Right lobe of liver (tissue), 6 donors: ENCODE results near the gene SLC16A12. TPM values are rescaled to one million over a fixed set of nuclear protein-coding genes. Genes with fewer than 3 reads are reported as not detected.

Experiments
- ATAC-seq, 4 donors: fragments of 200-7000 bp; cut with Tn5 transposase; one replicate each; pipeline ENCODE4 v1.9.1; 2020; ENCODE audit warnings: mild to moderate bottlenecking in 4 of 4, moderate library complexity in 4 of 4
- DNase-seq, 3 donors: peaks; one replicate each; pipeline ENCODE4 v3.0.0-alpha.2; 2020
- H3K27ac ChIP-seq, 3 donors: fragments of 200-600 bp; one replicate each; pipeline ENCODE4 v1.8.0; 2022
- H3K27me3 ChIP-seq, 2 donors: fragments of 200-600 bp; one replicate each; pipeline ENCODE4 v1.8.0; 2022
- H3K36me3 ChIP-seq, 4 donors: fragments of 200-600 bp; sonication (generic) in 1 of 4; one replicate each; pipeline versions ENCODE4 v1.5.1 to v1.8.0; 2017 to 2022; ENCODE audit warnings: control low read depth in 1 of 4
- H3K4me1 ChIP-seq, 4 donors: fragments of 200-600 bp; sonication (generic) in 1 of 4; one replicate each; pipeline versions ENCODE4 v1.5.1 to v1.8.0; 2017 to 2022; ENCODE audit warnings: control low read depth in 1 of 4
- H3K4me3 ChIP-seq, 3 donors: fragments of 200-600 bp; one replicate each; pipeline ENCODE4 v1.8.0; 2022
- H3K9me3 ChIP-seq, 4 donors: fragments of 200-600 bp; sonication (generic) in 1 of 4; one replicate each; pipeline versions ENCODE4 v1.5.1 to v1.8.0; 2017 to 2022; ENCODE audit warnings: control low read depth in 1 of 4
- POLR2A ChIP-seq: fragments of 450-650 bp; IDR thresholded peaks from one replicate; pipeline ENCODE4 v1.6.1; 2017; ENCODE audit warnings: antibody characterized with exemption, mild to moderate bottlenecking
- WGBS: methylation state at CpG from one replicate; pipeline ENCODE4 v1.1.6; 2018; ENCODE audit warnings: low coverage, low lambda C conversion rate; ENCODE audit not compliant: insufficient coverage; ENCODE audit errors: missing lambda C conversion rate; 5-methylcytosine and 5-hydroxymethylcytosine counted together
- intact Hi-C, 2 donors: fragments of 100-400 bp; cut with DNase I; formaldehyde crosslinking; loops; one replicate each; pipeline versions ENCODE4 v1.11.2 to v1.14.1; 2022
- total RNA-seq, 6 experiments: library from RNA; depleted of rRNA in 2 of 6; stranded (reverse); fragments of >200 nt in 2 of 6; fragmentation: NEBNext Ultra II Directional in 3 of 6; extraction: Animal tissue kit (Norgen Biotek cat#: 25700) in 3 of 6; gene quantifications; one replicate each; pipeline versions ENCODE4 v1.1.0 to v1.2.4, GENCODE V29; 2016 to 2023
- TF ChIP-seq, protein P1 (sequence below), 4 donors: fragments of 200-600 bp in 3 of 4; fragments of 450-650 bp in 1 of 4; IDR thresholded peaks; one replicate each; pipeline versions ENCODE4 v1.5.1 to v1.8.0; 2016 to 2022; ENCODE audit warnings: antibody characterized with exemption in 4 of 4, mild to moderate bottlenecking in 2 of 4
- donor health status: DM: no; HTN: yes; CAD: no.
- donor health status: DM: no; HTN: no; CAD: no.
- donor health status: DM: no; HTN: no; CAD: no.
- donor health status: DM: no; HTN: yes; CAD: no.
- donor health status: DM: no; HTN: yes; CAD: no.

The SLC16A12 gene
- total RNA-seq, 6 experiments from 2014 or later = 0.20 to 6.1 (median 0.80) TPM

DNA sequence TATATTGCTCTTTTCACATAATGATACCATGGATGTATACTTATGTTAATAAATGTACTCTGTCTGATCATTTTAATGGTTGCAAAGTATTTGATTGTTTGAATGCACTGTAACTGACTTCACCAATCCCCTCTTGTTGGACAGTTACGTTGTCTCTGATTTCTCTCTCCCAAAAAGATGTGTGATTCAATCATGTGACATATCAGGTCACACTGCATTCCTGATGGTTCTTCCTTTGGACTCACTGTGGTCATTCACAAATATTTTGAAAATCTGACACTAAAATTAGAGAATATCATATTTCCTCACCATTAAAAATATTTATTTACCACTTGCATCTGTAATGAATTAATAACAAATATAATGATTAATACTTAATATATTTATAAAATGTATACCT is 22.2 kb downstream of the SLC16A12 start:
- DNase-seq = no peak
- no peak for ATAC-seq
- 89% methylated on average over 1 of the region's 1 CpG for WGBS
- Histone ChIP-seq H3K36me3 (no peaks in the 10 kb centered on the region), H3K27me3 (no peaks in the 10 kb centered on the region), H3K4me1 (peaks cover 0 to 13% (median 4%) of the 10 kb centered on the region in 4 donors), H3K27ac (no peak overlapping the region), H3K4me3 (no peak overlapping the region), H3K9me3 (no peaks in the 10 kb centered on the region)
- TF ChIP-seq, protein P1, sequence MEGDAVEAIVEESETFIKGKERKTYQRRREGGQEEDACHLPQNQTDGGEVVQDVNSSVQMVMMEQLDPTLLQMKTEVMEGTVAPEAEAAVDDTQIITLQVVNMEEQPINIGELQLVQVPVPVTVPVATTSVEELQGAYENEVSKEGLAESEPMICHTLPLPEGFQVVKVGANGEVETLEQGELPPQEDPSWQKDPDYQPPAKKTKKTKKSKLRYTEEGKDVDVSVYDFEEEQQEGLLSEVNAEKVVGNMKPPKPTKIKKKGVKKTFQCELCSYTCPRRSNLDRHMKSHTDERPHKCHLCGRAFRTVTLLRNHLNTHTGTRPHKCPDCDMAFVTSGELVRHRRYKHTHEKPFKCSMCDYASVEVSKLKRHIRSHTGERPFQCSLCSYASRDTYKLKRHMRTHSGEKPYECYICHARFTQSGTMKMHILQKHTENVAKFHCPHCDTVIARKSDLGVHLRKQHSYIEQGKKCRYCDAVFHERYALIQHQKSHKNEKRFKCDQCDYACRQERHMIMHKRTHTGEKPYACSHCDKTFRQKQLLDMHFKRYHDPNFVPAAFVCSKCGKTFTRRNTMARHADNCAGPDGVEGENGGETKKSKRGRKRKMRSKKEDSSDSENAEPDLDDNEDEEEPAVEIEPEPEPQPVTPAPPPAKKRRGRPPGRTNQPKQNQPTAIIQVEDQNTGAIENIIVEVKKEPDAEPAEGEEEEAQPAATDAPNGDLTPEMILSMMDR (IDR thresholded peaks at IDR 0.05) = no peak
- TF ChIP-seq POLR2A = no peak
- intact Hi-C loops = no loop called here

DNA sequence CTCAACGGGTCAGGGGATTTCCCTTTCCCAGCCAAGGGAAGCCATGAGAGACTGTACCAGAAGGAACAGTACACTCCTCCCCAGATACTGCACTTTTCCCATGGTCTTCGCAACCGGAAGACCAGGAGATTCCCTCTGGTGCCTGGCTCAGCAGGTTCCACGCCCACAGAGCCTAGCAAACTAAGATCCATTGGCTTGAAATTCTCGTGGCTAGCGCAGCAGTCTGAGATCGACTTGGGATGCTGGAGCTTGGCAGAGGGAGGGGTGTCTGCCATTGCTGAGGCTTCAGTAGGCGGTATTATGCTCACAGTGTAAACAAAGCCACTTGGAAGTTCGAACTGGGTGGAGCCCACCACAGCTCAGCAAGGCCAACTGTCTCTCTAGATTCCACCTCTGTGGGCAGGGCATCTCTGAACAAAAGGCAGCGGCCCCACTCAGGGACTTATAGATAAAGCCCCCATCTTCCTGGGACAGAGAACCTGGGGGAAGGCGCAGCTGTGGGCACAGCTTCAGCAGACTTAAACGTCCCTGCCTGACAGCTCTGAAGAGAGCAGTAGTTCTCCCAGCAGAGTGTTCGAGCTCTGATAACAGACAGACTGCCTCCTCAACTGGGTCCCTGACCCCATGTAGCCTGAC is 29.6 kb downstream of the SLC16A12 start:
- WGBS = 83% methylated on average over 1 of the region's 13 CpGs
- no peaks in the 10 kb centered on the region for H3K4me1 ChIP-seq
- DNase-seq (no peak), ATAC-seq (no peak)
- no peaks in the 10 kb centered on the region for H3K27me3 ChIP-seq
- no peak overlapping the region for H3K27ac ChIP-seq
- H3K4me3 ChIP-seq = no peak overlapping the region
- H3K36me3 ChIP-seq = no peaks in the 10 kb centered on the region
- intact Hi-C loops = no loop called here
- no peaks in the 10 kb centered on the region for H3K9me3 ChIP-seq
- TF ChIP-seq, protein P1 (IDR thresholded peaks at IDR 0.05) = no peak
- no peak for TF ChIP-seq POLR2A

DNA sequence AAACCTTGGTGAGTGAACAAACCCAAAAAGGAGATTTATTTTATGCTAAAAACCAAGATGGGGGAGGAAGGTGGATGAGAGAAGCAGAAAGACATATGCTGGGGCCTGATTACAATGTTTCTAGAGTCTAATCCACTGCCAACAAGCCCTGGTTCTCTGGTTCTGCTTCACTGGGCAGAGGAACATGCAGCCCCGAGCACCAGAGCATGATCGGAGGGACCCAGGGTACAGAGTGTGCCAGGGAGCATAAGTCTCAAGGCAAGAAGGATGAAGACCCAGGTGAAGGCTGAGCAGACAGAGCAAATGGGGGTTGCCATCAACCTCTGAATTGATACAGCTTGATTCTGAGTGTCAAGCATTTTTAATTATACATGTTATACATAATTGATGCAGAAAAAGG is 30.7 kb downstream of the SLC16A12 start:
- DNase-seq = no peak
- intact Hi-C loops = no loop called here
- 88% methylated on average over 2 of the region's 2 CpGs for WGBS
- Histone ChIP-seq H3K9me3 (no peaks in the 10 kb centered on the region), H3K27me3 (no peaks in the 10 kb centered on the region), H3K4me1 (no peaks in the 10 kb centered on the region), H3K4me3 (no peak overlapping the region), H3K36me3 (no peaks in the 10 kb centered on the region), H3K27ac (no peak overlapping the region)
- no peak for TF ChIP-seq POLR2A
- ATAC-seq = no peak

DNA sequence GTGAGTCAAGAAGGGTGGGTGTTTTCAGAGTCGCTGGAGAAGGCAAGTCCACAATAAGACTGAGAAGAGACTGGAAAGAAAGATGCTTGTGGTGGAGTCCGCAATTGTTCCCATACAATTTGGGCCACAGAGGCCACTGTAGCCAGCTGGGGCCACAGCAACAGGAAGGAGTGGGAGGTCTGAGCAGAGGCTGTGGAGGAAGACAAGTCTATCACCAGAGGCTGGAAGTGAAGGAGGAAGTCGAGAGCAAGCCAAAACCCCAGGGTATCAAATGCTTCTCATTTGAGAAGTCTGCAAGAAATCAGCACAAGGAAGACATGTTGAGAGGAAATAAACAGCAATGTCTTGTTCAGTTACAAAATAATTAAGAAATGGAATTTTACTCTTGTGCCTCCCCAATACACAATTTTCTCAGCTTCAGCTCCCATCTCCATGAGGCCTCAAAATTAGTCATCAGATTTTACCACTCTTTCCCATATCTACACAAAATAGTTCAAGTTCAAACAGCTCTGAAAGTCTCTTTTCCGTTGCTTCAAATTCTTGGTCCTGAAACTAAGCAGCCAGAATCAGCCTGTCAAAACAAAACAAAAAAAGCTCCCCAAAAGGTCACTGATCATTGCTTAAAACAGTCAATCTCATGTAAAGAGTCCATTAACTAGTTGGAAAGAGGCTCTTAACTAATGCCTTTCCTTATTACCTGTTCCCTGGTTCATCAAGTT is 31.6 kb downstream of the SLC16A12 start:
- no peak overlapping the region for H3K27ac ChIP-seq
- H3K4me3 ChIP-seq = no peak overlapping the region
- H3K9me3 ChIP-seq = no peaks in the 10 kb centered on the region
- DNase-seq = no peak
- H3K27me3 ChIP-seq = no peaks in the 10 kb centered on the region
- no peaks in the 10 kb centered on the region for H3K36me3 ChIP-seq
- WGBS = 72% methylated on average over 4 of the region's 4 CpGs
- ATAC-seq = no peak
- TF ChIP-seq, protein P1 (IDR thresholded peaks at IDR 0.05) = no peak
- TF ChIP-seq POLR2A = no peak
- intact Hi-C loops = no loop called here
- H3K4me1 ChIP-seq = no peaks in the 10 kb centered on the region

DNA sequence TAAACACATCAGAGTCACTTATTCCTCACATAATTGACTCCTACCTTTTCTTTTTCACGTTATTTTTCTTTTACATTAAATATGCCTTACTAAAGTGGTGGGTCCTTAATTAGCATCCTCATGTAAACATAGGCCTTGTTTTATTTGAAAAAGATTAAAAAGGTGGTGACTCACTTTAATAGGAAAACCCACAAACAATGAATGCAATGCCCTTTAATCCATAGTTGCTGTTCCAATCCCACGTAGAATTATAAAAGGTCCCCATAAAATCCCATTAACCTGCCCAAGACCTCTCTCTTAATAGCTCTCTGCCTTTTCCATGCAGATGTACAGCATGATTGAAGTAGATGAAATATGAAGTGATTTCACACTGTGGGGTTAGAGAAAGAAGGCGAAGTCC is 32.2 kb downstream of the SLC16A12 start:
- intact Hi-C loops = no loop called here
- no peak overlapping the region for H3K27ac ChIP-seq
- H3K36me3 ChIP-seq = no peaks in the 10 kb centered on the region
- no peaks in the 10 kb centered on the region for H3K4me1 ChIP-seq
- no peak overlapping the region for H3K4me3 ChIP-seq
- ATAC-seq = no peak
- no peak for DNase-seq
- 78% methylated on average over 3 of the region's 3 CpGs for WGBS
- H3K9me3 ChIP-seq = no peaks in the 10 kb centered on the region
- no peak for TF ChIP-seq POLR2A
- TF ChIP-seq, protein P1 (IDR thresholded peaks at IDR 0.05) = no peak
- no peaks in the 10 kb centered on the region for H3K27me3 ChIP-seq
